GM12878 (cell line): ENCODE data around the gene MYO1D.

ENCODE experiments used
- CTCF ChIP-seq, 3 experiments: IDR thresholded peaks in 2 of 3; conservative IDR thresholded peaks in 1 of 3; 2 replicates each; pipeline ENCODE4 v1.5.1; 2011; ENCODE audit warnings: low read depth in 3 of 3, low read length in 3 of 3, mild to moderate bottlenecking in 3 of 3, control low read depth in 2 of 3, moderate library complexity in 2 of 3, inconsistent platforms in 1 of 3, mixed read lengths in 1 of 3; ENCODE audit not compliant: control insufficient read depth in 2 of 3, insufficient read depth in 1 of 3; ENCODE audit errors: extremely low read depth in 1 of 3
- CUX1 ChIP-seq: IDR thresholded peaks from 2 replicates; pipeline ENCODE4 v1.6.1; 2012; ENCODE audit warnings: improper control_type of control experiment, low read depth, low read length; ENCODE audit not compliant: insufficient replicate concordance
- EP300 ChIP-seq, 2 experiments: fragments of 150-350 bp in 1 of 2; IDR thresholded peaks; 2 replicates each; pipeline ENCODE4 v1.6.1; 2011 to 2012; ENCODE audit warnings: low read depth in 2 of 2, low read length in 2 of 2, borderline replicate concordance in 1 of 2, improper control_type of control experiment in 1 of 2, inconsistent platforms in 1 of 2; ENCODE audit not compliant: control insufficient read depth in 1 of 2
- GABPA ChIP-seq: IDR thresholded peaks from 2 replicates; pipeline ENCODE4 v1.6.1; 2014; ENCODE audit warnings: antibody characterized with exemption, low read depth, mild to moderate bottlenecking, inconsistent platforms
- HDAC2 ChIP-seq: fragments of 200-600 bp; sonication (generic); IDR thresholded peaks from 2 replicates; pipeline ENCODE4 v1.6.1; 2017
- JUND ChIP-seq: IDR thresholded peaks from 2 replicates; pipeline ENCODE4 v1.6.1; 2012; ENCODE audit warnings: low read depth, mild to moderate bottlenecking, low read length, improper control_type of control experiment, moderate library complexity
- PKNOX1 ChIP-seq: fragments of 450-650 bp; IDR thresholded peaks from 2 replicates; pipeline ENCODE4 v1.6.1; 2016; ENCODE audit warnings: mild to moderate bottlenecking
- RBBP5 ChIP-seq: fragments of 200-600 bp; sonication (generic); conservative IDR thresholded peaks from 2 replicates; pipeline ENCODE4 v1.6.1; 2016
- SIN3A ChIP-seq: IDR thresholded peaks from 2 replicates; pipeline ENCODE4 v1.6.1; 2012; ENCODE audit warnings: low read depth, low read length, improper control_type of control experiment

DNA sequence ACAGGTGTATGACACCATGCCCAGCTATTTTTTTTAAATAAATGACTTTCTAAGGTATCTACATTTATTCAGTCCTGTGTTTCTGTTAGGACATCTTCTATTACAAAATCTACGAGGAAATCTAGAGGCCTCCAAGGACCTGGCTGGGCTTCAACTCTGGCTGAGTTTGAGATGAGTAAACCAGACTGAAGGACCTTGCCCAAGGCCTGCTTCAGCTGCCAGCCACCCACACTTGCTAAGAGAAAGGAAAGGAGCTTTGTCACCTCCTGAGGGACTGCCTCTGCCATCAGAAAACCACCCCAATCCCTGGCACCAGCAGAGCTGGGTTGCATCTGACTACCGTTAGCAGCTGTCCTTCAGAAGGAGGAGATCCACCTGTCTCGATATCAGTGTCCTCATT lies 1.3 kb upstream of the MYO1D start:
- TF ChIP-seq CTCF (IDR thresholded peaks at IDR 0.05 in 2 of 3, conservative IDR thresholded peaks at IDR 0.05 in 1 of 3; ENCODE audit: control insufficient read depth in 2 of 3, extremely low read depth in 1 of 3, insufficient read depth in 1 of 3, low read depth in 3 of 3, low read length in 3 of 3): no peak
- no peak for TF ChIP-seq PKNOX1
- no peak for TF ChIP-seq HDAC2
- TF ChIP-seq CUX1: no peak
- TF ChIP-seq SIN3A: no peak
- TF ChIP-seq EP300 (IDR thresholded peaks at IDR 0.05; ENCODE audit: borderline replicate concordance in 1 of 2, control insufficient read depth in 1 of 2, low read depth in 2 of 2, low read length in 2 of 2): no peak
- no peak for TF ChIP-seq JUND
- TF ChIP-seq GABPA: no peak
- TF ChIP-seq RBBP5: no peak
